PC-3 (cell line): ENCODE data around the gene ANO7. TPM values are rescaled to one million over a fixed set of nuclear protein-coding genes. Genes with fewer than 3 reads are reported as not detected.

ENCODE experiments used
- ATAC-seq: fragments of 200-7000 bp; cut with Tn5 transposase; 2 replicates; pipeline ENCODE4 v1.9.1; 2020; ENCODE audit warnings: mild to moderate bottlenecking, moderate library complexity
- BruUV-seq: library from RNA; stranded (reverse); fragments of 400-500 nt; replicated peaks from 2 replicates; lab custom pipeline; 2021; lab: Mats Ljungman, UMichigan
- CTCF ChIA-PET: fragments of 300-600 bp; sonication (Branson Sonifier 250); formaldehyde crosslinking; loops from one replicate; lab custom pipeline; 2022; ENCODE audit warnings: antibody characterized with exemption; lab: Charles Lee
- POLR2A ChIA-PET: fragments of 300-600 bp; sonication (Branson Sonifier 250); formaldehyde crosslinking; loops from one replicate; lab custom pipeline; 2022; ENCODE audit warnings: antibody characterized with exemption; ENCODE audit not compliant: unreplicated experiment; lab: Charles Lee
- DNase-seq: peaks from one replicate; pipeline ENCODE4 v3.0.0-alpha.2; 2015
- H2AFZ ChIP-seq: fragments of 300-600 bp; sonication (generic); 2 replicates; pipeline ENCODE4 v1.6.0; 2016; ENCODE audit warnings: antibody characterized with exemption, low read length
- H3F3A ChIP-seq: fragments of 300-600 bp; sonication (generic); one replicate; pipeline ENCODE4 v1.6.0; 2017; ENCODE audit warnings: antibody characterized with exemption, low read length, control low read depth, mild to moderate bottlenecking; ENCODE audit not compliant: unreplicated experiment
- H3K27ac ChIP-seq: fragments of 300-600 bp; sonication (generic); 2 replicates; pipeline ENCODE4 v1.5.1; 2016; ENCODE audit warnings: mild to moderate bottlenecking, low read length
- H3K27me3 ChIP-seq: fragments of 300-600 bp; sonication (generic); 2 replicates; pipeline ENCODE4 v1.6.1; 2016; ENCODE audit warnings: low read length, mixed read lengths
- H3K36me3 ChIP-seq: fragments of 300-600 bp; sonication (generic); 2 replicates; pipeline ENCODE4 v1.6.1; 2016; ENCODE audit warnings: low read depth, mixed run types, low read length, mixed read lengths
- H3K4me1 ChIP-seq: fragments of 300-600 bp; sonication (generic); 2 replicates; pipeline ENCODE4 v1.5.1; 2016; ENCODE audit warnings: low read length; ENCODE audit not compliant: insufficient read depth
- H3K4me2 ChIP-seq: fragments of 300-600 bp; sonication (generic); 2 replicates; pipeline ENCODE4 v1.6.0; 2016; ENCODE audit warnings: low read length
- H3K4me3 ChIP-seq: fragments of 300-600 bp; sonication (generic); 2 replicates; pipeline ENCODE4 v1.5.1; 2016; ENCODE audit warnings: mild to moderate bottlenecking, low read length, mixed read lengths
- H3K79me2 ChIP-seq: fragments of 300-600 bp; sonication (generic); 2 replicates; pipeline ENCODE4 v1.6.1; 2017; ENCODE audit warnings: low read length, mixed read lengths
- H3K9ac ChIP-seq: fragments of 300-600 bp; sonication (generic); 2 replicates; pipeline ENCODE4 v1.6.0; 2016; ENCODE audit warnings: mild to moderate bottlenecking, low read length
- H3K9me2 ChIP-seq: fragments of 300-600 bp; sonication (generic); replicated peaks from 2 replicates; pipeline ENCODE4 v1.6.1; 2016; ENCODE audit warnings: mixed run types, low read length, mixed read lengths
- H3K9me3 ChIP-seq: fragments of 300-600 bp; sonication (generic); 2 replicates; pipeline ENCODE4 v1.6.1; 2016; ENCODE audit warnings: low read length, mixed read lengths
- H4K20me1 ChIP-seq: fragments of 300-600 bp; sonication (generic); 2 replicates; pipeline ENCODE4 v1.6.1; 2016; ENCODE audit warnings: low read length, mixed read lengths
- EZH2 ChIP-seq: fragments of 300-600 bp; sonication (generic); IDR thresholded peaks from one replicate; pipeline ENCODE4 v1.6.1; 2017; ENCODE audit warnings: antibody characterized with exemption, mild to moderate bottlenecking, low read length; ENCODE audit not compliant: unreplicated experiment
- EZH2phosphoT487 ChIP-seq: fragments of 300-600 bp; sonication (generic); IDR thresholded peaks from 2 replicates; pipeline ENCODE4 v1.6.1; 2018; ENCODE audit warnings: mild to moderate bottlenecking, antibody characterized with exemption, low read length, borderline replicate concordance
- intact Hi-C: fragments of 100-400 bp; cut with micrococcal nuclease; formaldehyde crosslinking; loops from 2 replicates; pipeline ENCODE4 v1.9.0; 2023
- total RNA-seq: library from RNA; depleted of rRNA; stranded (reverse); fragments of >200 nt; gene quantifications from 2 replicates; pipeline ENCODE4 v1.2.3, GENCODE V29; 2014
- TF ChIP-seq, protein P1 (sequence below): fragments of 300-600 bp; sonication (generic); conservative IDR thresholded peaks from 2 replicates; pipeline ENCODE4 v1.5.1; 2017; ENCODE audit warnings: antibody characterized with exemption, low read depth, mild to moderate bottlenecking, low read length

Gene ANO7
- total RNA-seq, 1 experiment from 2014 or later = 2.6 TPM

DNA sequence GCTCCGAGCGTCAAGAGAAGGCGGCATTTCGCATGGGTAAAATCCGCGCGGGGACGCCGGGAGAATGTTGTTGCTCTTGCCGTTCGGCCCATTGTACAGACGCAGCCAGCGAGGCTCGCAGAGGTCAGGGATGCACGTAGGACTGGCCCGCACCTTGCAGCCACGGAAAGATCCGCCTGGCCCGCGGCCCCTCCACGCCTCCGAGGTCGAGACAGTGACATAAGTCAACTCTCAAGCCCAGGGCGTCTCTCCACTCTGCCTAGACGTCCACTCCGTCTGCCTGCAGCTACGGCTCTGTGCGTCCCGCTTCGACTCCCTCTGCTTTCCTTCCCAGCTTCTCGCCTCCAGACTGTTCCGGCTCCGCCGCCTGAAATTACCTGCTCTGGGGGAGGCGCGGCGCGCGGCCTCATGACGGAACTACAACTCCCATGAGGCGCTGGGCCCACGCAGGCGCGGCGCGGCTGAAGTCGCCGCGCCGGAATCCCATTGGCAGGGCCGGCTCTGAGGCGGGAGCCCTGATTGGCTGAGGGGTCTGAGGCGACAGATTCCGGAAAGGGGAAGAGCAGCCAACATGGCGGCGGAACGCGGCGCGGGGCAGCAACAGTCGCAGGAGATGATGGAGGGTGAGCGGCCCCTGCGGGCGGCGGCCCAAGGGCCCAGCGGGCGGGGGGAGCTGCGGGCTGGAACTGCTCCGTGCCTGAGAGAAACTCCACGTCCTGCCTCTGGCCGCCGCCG is 38.4 kb upstream of the ANO7 start, which contains the start of gene PPP1R7:
PPP1R7 (plus strand) TSS at position 543 of the 735 bp plus-strand sequence; CDS start at position 572, 29 bp downstream.
- Histone ChIP-seq H3K79me2 (peaks cover 9% of the 10 kb centered on the region), H3K9me3 (no peaks in the 10 kb centered on the region), H3K9ac (peak within 1 kb of the TSS; percentile 69), H2AFZ (peak within 1 kb of the TSS; percentile 74), H4K20me1 (no peaks in the 10 kb centered on the region), H3F3A (no peaks in the 10 kb centered on the region), H3K36me3 (no peaks in the 10 kb centered on the region), H3K4me2 (peak within 1 kb of the TSS; percentile 84), H3K27ac (no peak within 1 kb of the TSS), H3K4me1 (no peaks in the 10 kb centered on the region), H3K27me3 (no peaks in the 10 kb centered on the region), H3K9me2 (no peaks in the 10 kb centered on the region), H3K4me3 (peak within 1 kb of the TSS; percentile 72)
- intact Hi-C loops = no loop called here
- CTCF ChIA-PET = interaction anchor here (0.6 kb wide), 1 partner anchor 165 kb away, joined by 4 read pairs; no protein-coding TSS in a partner anchor
- TF ChIP-seq, protein P1, sequence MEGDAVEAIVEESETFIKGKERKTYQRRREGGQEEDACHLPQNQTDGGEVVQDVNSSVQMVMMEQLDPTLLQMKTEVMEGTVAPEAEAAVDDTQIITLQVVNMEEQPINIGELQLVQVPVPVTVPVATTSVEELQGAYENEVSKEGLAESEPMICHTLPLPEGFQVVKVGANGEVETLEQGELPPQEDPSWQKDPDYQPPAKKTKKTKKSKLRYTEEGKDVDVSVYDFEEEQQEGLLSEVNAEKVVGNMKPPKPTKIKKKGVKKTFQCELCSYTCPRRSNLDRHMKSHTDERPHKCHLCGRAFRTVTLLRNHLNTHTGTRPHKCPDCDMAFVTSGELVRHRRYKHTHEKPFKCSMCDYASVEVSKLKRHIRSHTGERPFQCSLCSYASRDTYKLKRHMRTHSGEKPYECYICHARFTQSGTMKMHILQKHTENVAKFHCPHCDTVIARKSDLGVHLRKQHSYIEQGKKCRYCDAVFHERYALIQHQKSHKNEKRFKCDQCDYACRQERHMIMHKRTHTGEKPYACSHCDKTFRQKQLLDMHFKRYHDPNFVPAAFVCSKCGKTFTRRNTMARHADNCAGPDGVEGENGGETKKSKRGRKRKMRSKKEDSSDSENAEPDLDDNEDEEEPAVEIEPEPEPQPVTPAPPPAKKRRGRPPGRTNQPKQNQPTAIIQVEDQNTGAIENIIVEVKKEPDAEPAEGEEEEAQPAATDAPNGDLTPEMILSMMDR = no peak
- no peak for TF ChIP-seq EZH2
- no peak for TF ChIP-seq EZH2phosphoT487
- DNase-seq (peak; percentile 77), ATAC-seq (peak; percentile 80)
- POLR2A ChIA-PET = no interaction called here
- BruUV-seq = no TSS peak

DNA sequence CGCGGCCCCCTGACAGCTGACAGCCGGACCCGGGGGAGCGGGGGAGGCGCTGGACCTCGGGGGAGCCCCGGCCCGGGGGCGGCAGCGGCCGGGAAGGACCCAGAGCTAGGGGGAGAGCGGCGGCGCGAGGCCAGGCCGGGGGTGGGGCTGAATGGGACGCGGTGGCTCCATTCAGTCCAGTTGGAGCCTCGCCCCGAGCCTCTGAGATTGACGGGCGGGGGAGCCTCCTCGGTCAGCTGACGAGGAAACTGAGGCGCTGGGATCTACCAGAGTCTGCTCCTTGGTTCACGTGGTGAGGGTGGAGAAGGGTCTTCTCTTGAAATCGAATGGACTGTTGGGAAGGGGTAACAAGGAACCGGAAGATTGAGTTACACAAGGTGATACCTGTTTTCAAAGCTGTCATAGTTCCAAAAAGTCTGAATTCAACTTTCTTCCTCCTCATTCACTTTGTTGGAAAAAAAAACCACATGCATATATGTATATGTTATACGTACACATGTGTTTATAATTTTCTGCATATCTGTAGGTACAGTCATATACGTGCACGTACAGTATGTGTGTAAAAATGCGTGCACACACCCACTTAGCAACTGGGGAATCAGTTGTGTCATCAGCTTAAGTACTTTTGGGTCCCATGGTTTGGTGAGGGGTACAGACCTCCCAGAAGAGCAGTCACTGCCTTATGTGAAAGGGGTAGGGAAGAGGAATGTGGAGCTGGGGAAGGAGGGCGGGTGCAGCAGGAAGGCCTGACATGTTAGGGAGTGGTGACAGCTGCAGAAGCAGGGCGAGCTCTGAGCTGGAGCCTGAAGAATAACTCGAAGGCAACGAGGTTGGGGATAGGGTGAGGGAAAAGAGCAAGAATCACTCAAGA is 37.6 kb upstream of the ANO7 start:
- peaks cover 9% of the 10 kb centered on the region for H3K79me2 ChIP-seq
- TF ChIP-seq EZH2 = no peak
- TF ChIP-seq, protein P1 = no peak
- TF ChIP-seq EZH2phosphoT487 = no peak
- no peak overlapping the region for H3K27ac ChIP-seq
- TSS peak; percentile 28 for BruUV-seq
- peak overlapping the region; percentile 61; the same call in 1 of the 2 replicates for H2AFZ ChIP-seq
- ATAC-seq (no peak), DNase-seq (no peak)
- intact Hi-C loops = no loop called here
- ChIA-PET POLR2A (no interaction called here), CTCF (no interaction called here)
- H3K4me3 ChIP-seq = peak overlapping the region; percentile 72
- no peaks in the 10 kb centered on the region for H3K4me1 ChIP-seq
- H3K27me3 ChIP-seq = no peaks in the 10 kb centered on the region
- H3F3A ChIP-seq = no peaks in the 10 kb centered on the region
- no peaks in the 10 kb centered on the region for H3K9me2 ChIP-seq
- H3K9ac ChIP-seq = peak overlapping the region; percentile 69
- no peaks in the 10 kb centered on the region for H3K9me3 ChIP-seq
- no peaks in the 10 kb centered on the region for H4K20me1 ChIP-seq
- no peaks in the 10 kb centered on the region for H3K36me3 ChIP-seq
- peak overlapping the region; percentile 84 for H3K4me2 ChIP-seq
